ENCODE results near the gene MAGEA3. TPM values are rescaled to one million over a fixed set of nuclear protein-coding genes. Genes with fewer than 3 reads are reported as not detected.

MAGEA3 gene
- not detected in 2 replicates for total RNA-seq

GRCh38 chrX:152697952-152698931, at the start of gene MAGEA3:
Gene MAGEA3 (plus strand): TSS chrX:152698794. CDS start chrX:152700833, 2,039 bp downstream.

GRCh38 chrX:152709173-152709572, 10.6 kb downstream of the MAGEA3 start, which contains the start of gene CSAG2:
Gene CSAG2 (minus strand): TSS chrX:152709273. CDS start chrX:152709112, 161 bp downstream.

GRCh38 chrX:152713815-152714787, 15.5 kb downstream of the MAGEA3 start, which contains the start of gene MAGEA2B:
Gene MAGEA2B (plus strand): TSS chrX:152714628. CDS start chrX:152717107, 2,479 bp downstream.

GRCh38 chrX:152733261-152733975, 34.8 kb downstream of the MAGEA3 start, which contains the start of the genes CSAG1 and MAGEA12:
Gene CSAG1 (minus strand): TSS chrX:152733721. CDS start chrX:152732460, 1,261 bp downstream.
Gene MAGEA12 (plus strand): TSS chrX:152733757. CDS start chrX:152736162, 2,405 bp downstream.

Other genes starting within 250 kb of the MAGEA3 start
- gene GABRA3, start 247.5 kb upstream of the MAGEA3 start, total RNA-seq, result not detected in 2 replicates
- gene GABRQ, start 60.9 kb upstream of the MAGEA3 start, total RNA-seq, result under 0.01 TPM in 1 of 2 replicates, not detected in the other
- not detected in 2 replicates for gene CSAG2, start 10.5 kb downstream of the MAGEA3 start, total RNA-seq
- gene MAGEA2B, start 15.8 kb downstream of the MAGEA3 start, total RNA-seq, result not detected in 2 replicates
- gene CSAG1, start 34.9 kb downstream of the MAGEA3 start, total RNA-seq, result not detected in 2 replicates
- gene MAGEA12, start 35.0 kb downstream of the MAGEA3 start, total RNA-seq, result not detected in 2 replicates
- gene MAGEA2, start 55.0 kb downstream of the MAGEA3 start, total RNA-seq, result not detected in 2 replicates
- not detected in 2 replicates for gene CSAG3, start 60.4 kb downstream of the MAGEA3 start, total RNA-seq
- gene MAGEA6, start 70.9 kb downstream of the MAGEA3 start, total RNA-seq, result not detected in 2 replicates
- gene CETN2, start 132.0 kb downstream of the MAGEA3 start, total RNA-seq, result 14.5 and 16.6 TPM in 2 replicates
- gene NSDHL, start 132.3 kb downstream of the MAGEA3 start, total RNA-seq, result 9.6 and 10.3 TPM in 2 replicates
- 6.9 and 7.7 TPM in 2 replicates for gene ZNF185, start 199.3 kb downstream of the MAGEA3 start, total RNA-seq